SK-N-SH (cell line): ENCODE measurements around the gene GALNT1. TPM values are rescaled to one million over a fixed set of nuclear protein-coding genes. Genes with fewer than 3 reads are reported as not detected.
A peak's percentile ranks its signal among the peaks of the same experiment; 100 is the strongest.

Experiments
- CTCF ChIA-PET: fragments of 300-600, 350-600 bp; formaldehyde crosslinking; extraction: SDS; loops from one replicate; lab custom pipeline; 2021; lab: Yijun Ruan, JAX
- POLR2A ChIA-PET: fragments of 350-600 bp; sonication (Branson Sonifier 250); formaldehyde crosslinking; extraction: SDS; loops from one replicate; lab custom pipeline; 2020; ENCODE audit warnings: antibody characterized with exemption, inconsistent platforms; lab: Yijun Ruan, JAX
- DNase-seq: peaks from one replicate; pipeline ENCODE4 v3.0.0; 2012
- H2AFZ ChIP-seq: fragments of 200-600 bp; sonication (generic); 2 replicates; pipeline ENCODE4 v1.8.1; 2016; ENCODE audit warnings: antibody characterized with exemption, mild to moderate bottlenecking, low read depth
- H3F3A ChIP-seq: fragments of 200-600 bp; sonication (generic); replicated peaks from 2 replicates; pipeline ENCODE3; 2016; ENCODE audit warnings: antibody characterized with exemption, mild to moderate bottlenecking; ENCODE audit not compliant: insufficient read depth
- H3K27ac ChIP-seq, 2 experiments: fragments of 200-500 bp in 1 of 2; fragments of 200-600 bp in 1 of 2; sonication (Bioruptor generic) in 1 of 2; sonication (generic), shearing (Covaris generic) in 1 of 2; 2 replicates each; pipeline versions ENCODE4 v1.5.1 to v1.6.1; 2014 to 2016; ENCODE audit warnings: low read depth in 2 of 2, inconsistent platforms in 1 of 2, low read length in 1 of 2, mild to moderate bottlenecking in 1 of 2, mixed read lengths in 1 of 2
- H3K27me3 ChIP-seq: fragments of 200-600 bp; sonication (generic), shearing (Covaris generic); 2 replicates; pipeline ENCODE4 v1.6.1; 2016; ENCODE audit warnings: mixed run types; ENCODE audit not compliant: insufficient read depth
- H3K36me3 ChIP-seq, 2 experiments: fragments of 200-500 bp in 1 of 2; fragments of 200-600 bp in 1 of 2; sonication (Bioruptor generic) in 1 of 2; sonication (generic) in 1 of 2; replicated peaks in 1 of 2; 2 replicates each; pipeline versions ENCODE3 to v1.5.1; 2014 to 2016; ENCODE audit warnings: low read length in 1 of 2, mild to moderate bottlenecking in 1 of 2; ENCODE audit not compliant: insufficient read depth in 2 of 2, control insufficient read depth in 1 of 2
- H3K4me1 ChIP-seq, 2 experiments: fragments of 200-500 bp in 1 of 2; fragments of 200-600 bp in 1 of 2; sonication (Bioruptor generic) in 1 of 2; sonication (generic), shearing (Covaris generic) in 1 of 2; 2 replicates each; pipeline versions ENCODE4 v1.5.1 to v1.6.1; 2014 to 2016; ENCODE audit warnings: low read depth in 1 of 2, low read length in 1 of 2, mixed run types in 1 of 2; ENCODE audit not compliant: insufficient read depth in 2 of 2, control insufficient read depth in 1 of 2
- H3K4me2 ChIP-seq: fragments of 200-600 bp; sonication (generic), shearing (Covaris generic); 2 replicates; pipeline ENCODE4 v1.6.1; 2017; ENCODE audit warnings: mixed run types
- H3K4me3 ChIP-seq, 2 experiments: fragments of 200-500 bp in 1 of 2; fragments of 200-600 bp in 1 of 2; sonication (Bioruptor generic) in 1 of 2; sonication (generic), shearing (Covaris generic) in 1 of 2; 2 replicates each; pipeline versions ENCODE4 v1.5.1 to v1.8.1; 2014 to 2016; ENCODE audit warnings: low read depth in 2 of 2, inconsistent platforms in 1 of 2, low read length in 1 of 2, mild to moderate bottlenecking in 1 of 2, mixed read lengths in 1 of 2, moderate library complexity in 1 of 2
- H3K79me2 ChIP-seq: fragments of 200-600 bp; sonication (generic); 2 replicates; pipeline ENCODE4 v1.8.1; 2017; ENCODE audit warnings: mild to moderate bottlenecking; ENCODE audit not compliant: insufficient read depth
- H3K9ac ChIP-seq: fragments of 200-600 bp; sonication (generic); 2 replicates; pipeline ENCODE4 v1.6.1; 2017; ENCODE audit warnings: mixed run types
- H3K9me2 ChIP-seq: fragments of 200-600 bp; sonication (generic); 2 replicates; pipeline ENCODE4 v1.6.1; 2017; ENCODE audit warnings: mixed run types
- H3K9me3 ChIP-seq: fragments of 200-600 bp; sonication (generic); 2 replicates; pipeline ENCODE4 v1.6.1; 2017; ENCODE audit warnings: mixed run types, mild to moderate bottlenecking, moderate library complexity
- H4K20me1 ChIP-seq: fragments of 200-600 bp; sonication (generic); 2 replicates; pipeline ENCODE4 v1.6.1; 2017; ENCODE audit warnings: mild to moderate bottlenecking, mixed run types; ENCODE audit not compliant: insufficient read depth
- CHD2 ChIP-seq: fragments of 150-350 bp; IDR thresholded peaks from 2 replicates; pipeline ENCODE4 v1.6.1; 2018; ENCODE audit warnings: low read length; ENCODE audit not compliant: partially characterized antibody
- CTCF ChIP-seq: fragments of 200-600 bp; sonication (generic); IDR thresholded peaks from 2 replicates; pipeline ENCODE4 v1.6.1; 2017; ENCODE audit warnings: antibody characterized with exemption, mild to moderate bottlenecking, moderate library complexity
- ELF1 ChIP-seq: IDR thresholded peaks from 2 replicates; pipeline ENCODE4 v1.4.0; 2012
- EZH2phosphoT487 ChIP-seq: fragments of 200-600 bp; sonication (generic); IDR thresholded peaks from 2 replicates; pipeline ENCODE4 v1.6.1; 2017; ENCODE audit warnings: low read depth, mixed run types, mild to moderate bottlenecking, antibody characterized with exemption, moderate library complexity, borderline replicate concordance
- FOXJ3 ChIP-seq: sonication (generic); formaldehyde crosslinking; IDR thresholded peaks from 2 replicates; pipeline ENCODE4 v1.5.1; 2020; ENCODE audit warnings: mild to moderate bottlenecking, missing genetic modification reagents
- GABPA ChIP-seq: IDR thresholded peaks from 2 replicates; pipeline ENCODE4 v1.4.0; 2012; ENCODE audit warnings: low read depth, mild to moderate bottlenecking
- GATA2 ChIP-seq: sonication (generic); formaldehyde crosslinking; IDR thresholded peaks from 2 replicates; pipeline ENCODE4 v1.5.0; 2020; ENCODE audit warnings: mild to moderate bottlenecking, missing genetic modification reagents
- MEF2A ChIP-seq: IDR thresholded peaks from 2 replicates; pipeline ENCODE4 v1.4.0; 2012; ENCODE audit warnings: low read depth, borderline replicate concordance
- NRF1 ChIP-seq: IDR thresholded peaks from 2 replicates; pipeline ENCODE4 v1.6.1; 2012; ENCODE audit warnings: low read depth, mild to moderate bottlenecking, low read length
- POLR2AphosphoS5 ChIP-seq: IDR thresholded peaks from 2 replicates; pipeline ENCODE4 v1.6.1; 2012; ENCODE audit warnings: low read depth, low read length
- RAD21 ChIP-seq: IDR thresholded peaks from 2 replicates; pipeline ENCODE4 v1.6.1; 2012; ENCODE audit warnings: mild to moderate bottlenecking, low read length
- RCOR1 ChIP-seq: fragments of 150-350 bp; IDR thresholded peaks from 2 replicates; pipeline ENCODE4 v1.6.1; 2017; ENCODE audit warnings: antibody characterized with exemption, low read length
- RFX5 ChIP-seq: IDR thresholded peaks from 2 replicates; pipeline ENCODE4 v1.6.1; 2012; ENCODE audit warnings: mild to moderate bottlenecking, improper control_type of control experiment, low read length
- RXRA ChIP-seq: IDR thresholded peaks from 2 replicates; pipeline ENCODE4 v1.4.0; 2012; ENCODE audit warnings: low read depth, mild to moderate bottlenecking, borderline replicate concordance
- SIN3A ChIP-seq: IDR thresholded peaks from 2 replicates; pipeline ENCODE4 v1.6.1; 2012; ENCODE audit warnings: low read depth, mild to moderate bottlenecking, low read length, moderate library complexity, borderline replicate concordance
- TAF1 ChIP-seq: IDR thresholded peaks from 2 replicates; pipeline ENCODE4 v1.6.1; 2012; ENCODE audit warnings: low read depth, mild to moderate bottlenecking, low read length, moderate library complexity, borderline replicate concordance
- TCF12 ChIP-seq: IDR thresholded peaks from 2 replicates; pipeline ENCODE4 v1.4.0; 2012
- USF1 ChIP-seq: IDR thresholded peaks from 2 replicates; pipeline ENCODE4 v1.4.0; 2012; ENCODE audit warnings: low read depth, borderline replicate concordance
- YY1 ChIP-seq: IDR thresholded peaks from 2 replicates; pipeline ENCODE4 v1.4.0; 2012; ENCODE audit warnings: low read depth, mild to moderate bottlenecking
- ZBTB33 ChIP-seq: IDR thresholded peaks from 2 replicates; pipeline ENCODE4 v1.4.0; 2012; ENCODE audit warnings: low read depth, borderline replicate concordance
- WGBS: methylation state at CpG from one replicate; pipeline ENCODE4 v1.1.6; 2017; ENCODE audit warnings: low lambda C conversion rate; 5-methylcytosine and 5-hydroxymethylcytosine counted together
- polyA plus RNA-seq, 3 experiments: library from polyadenylated mRNA; depleted of rRNA; stranded (reverse); fragments of >200 nt; gene quantifications; 2 replicates each; pipeline ENCODE4 v1.2.3, GENCODE V29; 2012
- TF ChIP-seq, protein P1 (sequence below): fragments of 150-350 bp; IDR thresholded peaks from 2 replicates; pipeline ENCODE4 v1.6.1; 2017; ENCODE audit warnings: antibody characterized with exemption, low read length, low read depth, borderline replicate concordance

The GALNT1 gene
- polyA plus RNA-seq, 1 of the 3 experiments (the other 2 are of a cell fraction): 15.7 TPM

GRCh38 chr18:35611518-35611917 is 30.0 kb downstream of the GALNT1 start:
- Histone ChIP-seq H3K36me3 (peaks cover 0 to 4% of the 10 kb centered on the region in 2 experiments), H3K4me2 (no peak overlapping the region), H3K4me3 (no peak overlapping the region), H3F3A (no peaks in the 10 kb centered on the region), H4K20me1 (peaks cover 14% of the 10 kb centered on the region; the same call in 1 of the 2 replicates), H2AFZ (no peak overlapping the region), H3K27ac (no peak overlapping the region), H3K4me1 (peaks cover 0 to 12% of the 10 kb centered on the region in 2 experiments; a peak in 3 of 4 replicates), H3K27me3 (no peaks in the 10 kb centered on the region), H3K9ac (no peak overlapping the region), H3K79me2 (peaks cover 50% of the 10 kb centered on the region), H3K9me3 (no peaks in the 10 kb centered on the region), H3K9me2 (no peaks in the 10 kb centered on the region)
- CTCF ChIA-PET: interaction anchor here (1.2 to 1.5 kb wide), 3 partner anchors 12 to 25 kb away, joined by 3 to 6 read pairs (median 4); no protein-coding TSS in a partner anchor
- DNase-seq: peak; percentile 25
- POLR2A ChIA-PET: no interaction called here
- TF ChIP-seq TCF12 (no peak), CHD2 (no peak), YY1 (no peak), GATA2 (CRISPR knock-in tag) (no peak), ELF1 (no peak), ZBTB33 (no peak), GABPA (no peak), RCOR1 (no peak), POLR2AphosphoS5 (no peak), MEF2A (no peak), FOXJ3 (CRISPR knock-in tag) (no peak), TAF1 (no peak), USF1 (no peak), RAD21 (no peak), EZH2phosphoT487 (no peak)
- TF ChIP-seq, protein P1, sequence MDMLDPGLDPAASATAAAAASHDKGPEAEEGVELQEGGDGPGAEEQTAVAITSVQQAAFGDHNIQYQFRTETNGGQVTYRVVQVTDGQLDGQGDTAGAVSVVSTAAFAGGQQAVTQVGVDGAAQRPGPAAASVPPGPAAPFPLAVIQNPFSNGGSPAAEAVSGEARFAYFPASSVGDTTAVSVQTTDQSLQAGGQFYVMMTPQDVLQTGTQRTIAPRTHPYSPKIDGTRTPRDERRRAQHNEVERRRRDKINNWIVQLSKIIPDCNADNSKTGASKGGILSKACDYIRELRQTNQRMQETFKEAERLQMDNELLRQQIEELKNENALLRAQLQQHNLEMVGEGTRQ: no peak
- WGBS: 36% methylated on average over 1 of the region's 1 CpG

DNA sequence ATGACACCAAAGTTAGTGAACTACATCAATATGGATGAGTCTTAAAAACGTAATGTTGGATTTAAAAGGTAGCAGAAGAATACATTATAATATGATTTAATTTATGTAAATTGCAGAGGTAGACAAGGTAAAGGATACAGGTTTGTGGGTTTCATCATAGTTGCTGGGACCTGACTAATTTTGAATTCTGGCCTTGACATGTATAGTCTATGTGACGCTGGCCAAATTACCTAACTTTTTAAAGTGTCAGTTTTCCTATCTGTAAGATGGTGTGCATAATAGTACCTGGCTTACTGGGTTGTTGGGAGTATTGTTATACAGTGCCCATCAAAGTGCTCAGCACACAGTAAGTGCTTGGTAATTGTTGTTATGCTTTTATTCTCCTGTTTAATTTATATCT is 34.5 kb downstream of the GALNT1 start:
- peaks cover 48% of the 10 kb centered on the region for H3K79me2 ChIP-seq
- H3K9ac ChIP-seq: no peak overlapping the region
- no peaks in the 10 kb centered on the region for H3K9me2 ChIP-seq
- 87% methylated on average over 2 of the region's 2 CpGs for WGBS
- H3K27ac ChIP-seq: peak overlapping the region in 1 of 2 experiments; percentile 45; a peak in 2 of 4 replicates
- no peaks in the 10 kb centered on the region for H3F3A ChIP-seq
- no peak overlapping the region for H3K4me2 ChIP-seq
- ChIA-PET POLR2A (no interaction called here), CTCF (interaction anchor here (2.0 kb wide), 1 partner anchor 11 kb away, joined by 5 read pairs; no protein-coding TSS in a partner anchor)
- no peak overlapping the region for H2AFZ ChIP-seq
- no peaks in the 10 kb centered on the region for H3K36me3 ChIP-seq
- H3K4me3 ChIP-seq: no peak overlapping the region
- DNase-seq: no peak
- H3K27me3 ChIP-seq: no peaks in the 10 kb centered on the region
- H3K4me1 ChIP-seq: peaks cover 0 to 28% of the 10 kb centered on the region in 2 experiments; a peak in 3 of 4 replicates
- no peaks in the 10 kb centered on the region for H3K9me3 ChIP-seq
- H4K20me1 ChIP-seq: peaks cover 6% of the 10 kb centered on the region; the same call in 1 of the 2 replicates
- TF ChIP-seq ELF1 (no peak), SIN3A (no peak), NRF1 (no peak), RFX5 (no peak), CTCF (no peak), RXRA (no peak), YY1 (no peak)
